B cell (primary cell): ENCODE results near the gene LPGAT1. TPM values are rescaled to one million over a fixed set of nuclear protein-coding genes. Genes with fewer than 3 reads are reported as not detected.

ENCODE experiments used
- ATAC-seq: fragments of 200-7000 bp; cut with Tn5 transposase; one replicate; pipeline ENCODE4 v1.10.0; 2021; ENCODE audit warnings: low read depth, mild to moderate bottlenecking, moderate number of reproducible peaks, moderate library complexity
- CTCF ChIA-PET: fragments of 350-600 bp; sonication (Branson Sonifier 250); formaldehyde crosslinking; loops from one replicate; lab custom pipeline; 2021; ENCODE audit warnings: antibody characterized with exemption, inconsistent platforms; lab: Charles Lee
- POLR2A ChIA-PET: fragments of 350-600 bp; sonication (Branson Sonifier 250); formaldehyde crosslinking; loops from one replicate; lab custom pipeline; 2021; ENCODE audit warnings: antibody characterized with exemption; lab: Charles Lee
- DNase-seq: peaks from one replicate; pipeline ENCODE4 v3.0.0; 2013
- H2AFZ ChIP-seq: 2 replicates; pipeline ENCODE4 v1.6.1; 2012; ENCODE audit warnings: mild to moderate bottlenecking, low read depth, low read length; ENCODE audit not compliant: insufficient read depth, poor library complexity, severe bottlenecking
- H3K27ac ChIP-seq, 2 donors: 1 replicate in 1 of 2; 2 replicates in 1 of 2; pipeline ENCODE4 v1.5.1; 2012 to 2013; ENCODE audit warnings: low read length in 2 of 2, mild to moderate bottlenecking in 2 of 2, moderate library complexity in 1 of 2
- H3K27me3 ChIP-seq, 4 experiments: fragments of 200-600 bp in 1 of 4; sonication (generic) in 1 of 4; replicated peaks in 1 of 4; 1 replicate in 2 of 4; 2 replicates in 2 of 4; pipeline versions ENCODE4 v1.6.1 to v1.7.0; 2013 to 2016; ENCODE audit warnings: low read length in 3 of 4, mild to moderate bottlenecking in 2 of 4, mixed read lengths in 1 of 4, moderate library complexity in 1 of 4; ENCODE audit not compliant: insufficient read depth in 4 of 4, control insufficient read depth in 3 of 4; ENCODE audit errors: control extremely low read depth in 1 of 4
- H3K36me3 ChIP-seq, 2 experiments: replicated peaks in 1 of 2; 1 replicate in 1 of 2; 2 replicates in 1 of 2; pipeline versions ENCODE4 v1.6.1 to v1.7.1; 2013; ENCODE audit warnings: low read length in 1 of 2; ENCODE audit not compliant: insufficient read depth in 2 of 2, control insufficient read depth in 1 of 2; ENCODE audit errors: control extremely low read depth in 1 of 2, extremely low read depth in 1 of 2
- H3K4me1 ChIP-seq, 2 donors: fragments of 200-600 bp in 1 of 2; sonication (generic) in 1 of 2; 1 replicate in 1 of 2; 2 replicates in 1 of 2; pipeline versions ENCODE4 v1.5.1 to v1.6.1; 2013 to 2017; ENCODE audit warnings: low read length in 2 of 2; ENCODE audit not compliant: control insufficient read depth in 2 of 2, insufficient read depth in 2 of 2
- H3K4me2 ChIP-seq: replicated peaks from 2 replicates; pipeline ENCODE3; 2012; ENCODE audit warnings: mild to moderate bottlenecking, low read depth, low read length; ENCODE audit not compliant: poor library complexity, severe bottlenecking
- H3K4me3 ChIP-seq, 5 experiments: fragments of 200-600 bp in 1 of 5; sonication (generic) in 1 of 5; 1 replicate in 3 of 5; 2 replicates in 2 of 5; pipeline versions ENCODE4 v1.5.1 to v1.7.0; 2011 to 2016; ENCODE audit warnings: low read length in 4 of 5, mild to moderate bottlenecking in 4 of 5, low read depth in 2 of 5, control low read depth in 1 of 5, moderate library complexity in 1 of 5; ENCODE audit not compliant: insufficient read depth in 1 of 5; ENCODE audit errors: control extremely low read depth in 1 of 5, extremely low read depth in 1 of 5
- H3K79me2 ChIP-seq: fragments of 200-600 bp; sonication (generic); one replicate; pipeline ENCODE4 v1.6.0; 2016; ENCODE audit warnings: low read length; ENCODE audit not compliant: control insufficient read depth, insufficient read depth
- H3K9ac ChIP-seq: fragments of 200-600 bp; sonication (generic); 2 replicates; pipeline ENCODE4 v1.6.1; 2017; ENCODE audit warnings: mild to moderate bottlenecking, low read length, moderate library complexity
- H3K9me3 ChIP-seq, 3 donors: one replicate each; pipeline versions ENCODE4 v1.6.1 to v1.7.1; 2013; ENCODE audit warnings: low read length in 2 of 3; ENCODE audit not compliant: control insufficient read depth in 2 of 3, insufficient read depth in 1 of 3; ENCODE audit errors: control extremely low read depth in 1 of 3
- H4K20me1 ChIP-seq: 2 replicates; pipeline ENCODE4 v1.6.0; 2012; ENCODE audit warnings: mild to moderate bottlenecking, low read length; ENCODE audit not compliant: insufficient read depth, control insufficient read depth, poor library complexity, severe bottlenecking
- H3K27ac Mint-ChIP-seq: one replicate; pipeline ENCODE4 v1.8.0; 2021; ENCODE audit warnings: mixed read lengths
- H3K27me3 Mint-ChIP-seq: one replicate; pipeline ENCODE4 v1.8.0; 2021; ENCODE audit warnings: mixed read lengths
- H3K4me1 Mint-ChIP-seq: one replicate; pipeline ENCODE4 v1.8.0; 2021; ENCODE audit warnings: mixed read lengths
- H3K4me3 Mint-ChIP-seq: one replicate; pipeline ENCODE4 v1.8.0; 2021; ENCODE audit warnings: mixed read lengths
- H3K9me3 Mint-ChIP-seq: one replicate; pipeline ENCODE4 v1.8.0; 2022; ENCODE audit warnings: mixed read lengths; ENCODE audit not compliant: insufficient read depth
- EZH2 ChIP-seq: IDR thresholded peaks from 2 replicates; pipeline ENCODE4 v1.6.1; 2012; ENCODE audit warnings: borderline replicate concordance, low read depth, mild to moderate bottlenecking, moderate library complexity, low read length; ENCODE audit not compliant: insufficient read depth, poor library complexity, severe bottlenecking
- WGBS: methylation state at CpG from one replicate; pipeline ENCODE4 v1.1.5; 2013; ENCODE audit warnings: missing lambda C conversion rate; ENCODE audit not compliant: insufficient coverage; 5-methylcytosine and 5-hydroxymethylcytosine counted together
- intact Hi-C: fragments of 100-400 bp; cut with micrococcal nuclease; formaldehyde crosslinking; loops from one replicate; pipeline ENCODE4 v1.10.0; 2022
- polyA plus RNA-seq: library from polyadenylated mRNA; depleted of rRNA; stranded (reverse); fragments of >200 nt; gene quantifications from 2 replicates; pipeline ENCODE4 v1.2.3, GENCODE V29; 2012
- total RNA-seq, 2 donors: library from RNA; stranded (reverse); fragments of 120-200 nt in 1 of 2; gene quantifications; 1 replicate in 1 of 2; 2 replicates in 1 of 2; pipeline versions ENCODE4 v1.2.3 to v1.2.4, GENCODE V29; 2013 to 2022
- TF ChIP-seq, protein P1 (sequence below): fragments of 200-600 bp; IDR thresholded peaks from one replicate; pipeline ENCODE4 v1.8.0; 2022; ENCODE audit warnings: antibody characterized with exemption, mild to moderate bottlenecking

The LPGAT1 gene
- total and polyA plus RNA-seq, 2 donors (not counting 1 experiment from before 2014, with no cell fraction given), result 9.3 to 63.8 TPM

GRCh38 chr1:211752951-211753486, 77.5 kb downstream of the LPGAT1 start:
- Histone ChIP-seq H3K27me3 (no peaks in the 10 kb centered on the region), H3K79me2 (no peaks in the 10 kb centered on the region), H2AFZ (no peak overlapping the region), H3K36me3 (peaks cover 19 to 37% of the 10 kb centered on the region in 2 experiments), H3K4me3 (no peak overlapping the region), H3K9ac (no peak overlapping the region), H3K4me2 (no peak overlapping the region), H3K9me3 (peaks cover 0 to 1% (median 0%) of the 10 kb centered on the region in 3 donors), H4K20me1 (no peaks in the 10 kb centered on the region), H3K4me1 (no peaks in the 10 kb centered on the region), H3K27ac (no peak overlapping the region)
- DNase-seq (no peak), ATAC-seq (no peak)
- H3K4me1 Mint-ChIP-seq, result no peaks in the 10 kb centered on the region
- TF ChIP-seq, protein P1, sequence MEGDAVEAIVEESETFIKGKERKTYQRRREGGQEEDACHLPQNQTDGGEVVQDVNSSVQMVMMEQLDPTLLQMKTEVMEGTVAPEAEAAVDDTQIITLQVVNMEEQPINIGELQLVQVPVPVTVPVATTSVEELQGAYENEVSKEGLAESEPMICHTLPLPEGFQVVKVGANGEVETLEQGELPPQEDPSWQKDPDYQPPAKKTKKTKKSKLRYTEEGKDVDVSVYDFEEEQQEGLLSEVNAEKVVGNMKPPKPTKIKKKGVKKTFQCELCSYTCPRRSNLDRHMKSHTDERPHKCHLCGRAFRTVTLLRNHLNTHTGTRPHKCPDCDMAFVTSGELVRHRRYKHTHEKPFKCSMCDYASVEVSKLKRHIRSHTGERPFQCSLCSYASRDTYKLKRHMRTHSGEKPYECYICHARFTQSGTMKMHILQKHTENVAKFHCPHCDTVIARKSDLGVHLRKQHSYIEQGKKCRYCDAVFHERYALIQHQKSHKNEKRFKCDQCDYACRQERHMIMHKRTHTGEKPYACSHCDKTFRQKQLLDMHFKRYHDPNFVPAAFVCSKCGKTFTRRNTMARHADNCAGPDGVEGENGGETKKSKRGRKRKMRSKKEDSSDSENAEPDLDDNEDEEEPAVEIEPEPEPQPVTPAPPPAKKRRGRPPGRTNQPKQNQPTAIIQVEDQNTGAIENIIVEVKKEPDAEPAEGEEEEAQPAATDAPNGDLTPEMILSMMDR, result no peak
- TF ChIP-seq EZH2, result no peak
- no peaks in the 10 kb centered on the region for H3K9me3 Mint-ChIP-seq
- no peaks in the 10 kb centered on the region for H3K27me3 Mint-ChIP-seq
- no CpG with 5 or more reads among the region's 2 CpGs for WGBS
- ChIA-PET POLR2A (no interaction called here), CTCF (no interaction called here)
- H3K4me3 Mint-ChIP-seq, result no peak overlapping the region
- intact Hi-C loops, result no loop called here
- no peak overlapping the region for H3K27ac Mint-ChIP-seq

GRCh38 chr1:211752317-211752716, 78.2 kb downstream of the LPGAT1 start:
- Histone ChIP-seq H3K4me1 (no peaks in the 10 kb centered on the region), H3K79me2 (no peaks in the 10 kb centered on the region), H2AFZ (no peak overlapping the region), H3K9ac (no peak overlapping the region), H3K4me3 (no peak overlapping the region), H3K27ac (no peak overlapping the region), H3K9me3 (no peaks in the 10 kb centered on the region), H3K36me3 (peaks cover 22 to 35% of the 10 kb centered on the region in 2 experiments), H4K20me1 (no peaks in the 10 kb centered on the region), H3K4me2 (no peak overlapping the region), H3K27me3 (no peaks in the 10 kb centered on the region)
- Mint-ChIP-seq H3K9me3 (no peaks in the 10 kb centered on the region), H3K27me3 (no peaks in the 10 kb centered on the region), H3K4me3 (no peak overlapping the region), H3K27ac (no peak overlapping the region), H3K4me1 (no peaks in the 10 kb centered on the region)
- no peak for ATAC-seq
- ChIA-PET CTCF (interaction anchor here (0.6 kb wide), 1 partner anchor 977 kb away, joined by 4 read pairs; no protein-coding TSS in a partner anchor), POLR2A (no interaction called here)
- DNase-seq, result no peak
- intact Hi-C loops, result no loop called here
- TF ChIP-seq EZH2, result no peak
- TF ChIP-seq, protein P1, result no peak
- WGBS, result no CpG with 5 or more reads among the region's 4 CpGs
